HCT116 (cell line): ENCODE data around the gene SMS. TPM values are rescaled to one million over a fixed set of nuclear protein-coding genes. Genes with fewer than 3 reads are reported as not detected.

Source experiments
- ATAC-seq: fragments of 200-7000 bp; cut with Tn5 transposase; 2 replicates; pipeline ENCODE4 v1.9.1; 2020; ENCODE audit warnings: mild to moderate bottlenecking, moderate library complexity
- BruUV-seq: library from RNA; stranded (reverse); fragments of 400-500 nt; replicated peaks from 2 replicates; lab custom pipeline; 2021; lab: Mats Ljungman, UMichigan
- CTCF ChIA-PET: fragments of 300-600 bp; sonication (Branson Sonifier 250); formaldehyde crosslinking; loops from one replicate; lab custom pipeline; 2021; ENCODE audit warnings: antibody characterized with exemption; lab: Charles Lee
- POLR2A ChIA-PET: fragments of 300-600, 350-600 bp; sonication (Branson Sonifier 250); formaldehyde crosslinking; loops from one replicate; lab custom pipeline; 2021; ENCODE audit warnings: antibody characterized with exemption; lab: Charles Lee
- RAD21 ChIA-PET, 2 experiments: fragments of 300-600 bp; sonication (Branson Sonifier 250); formaldehyde crosslinking; loops; one replicate each; lab custom pipeline; 2023; ENCODE audit warnings: low total read pairs in 2 of 2; ENCODE audit not compliant: uncharacterized antibody in 2 of 2, unreplicated experiment in 2 of 2, low non-redundant PET in 1 of 2; lab: Charles Lee
- DNase-seq: peaks from one replicate; pipeline ENCODE4 v3.0.0-alpha.2; 2010; ENCODE audit warnings: low read depth, low spot score
- H2AFZ ChIP-seq: fragments of 200-600 bp; shearing (Covaris generic), sonication (generic); 2 replicates; pipeline ENCODE4 v1.6.1; 2017; ENCODE audit warnings: low read depth, mixed run types, mixed read lengths, antibody characterized with exemption, low read length; ENCODE audit not compliant: poor library complexity, severe bottlenecking
- H3K27ac ChIP-seq: 2 replicates; pipeline ENCODE4 v1.5.1; 2012; ENCODE audit warnings: low read depth, low read length
- H3K27me3 ChIP-seq: fragments of 200-600 bp; sonication (generic); 2 replicates; pipeline ENCODE4 v1.6.1; 2016; ENCODE audit warnings: mixed run types, low read length, mixed read lengths; ENCODE audit not compliant: insufficient read depth
- H3K36me3 ChIP-seq, 2 experiments: fragments of 200-500 bp in 1 of 2; fragments of 200-600 bp in 1 of 2; sonication (Bioruptor generic) in 1 of 2; sonication (generic) in 1 of 2; 2 replicates each; pipeline versions ENCODE4 v1.5.1 to v1.6.1; 2014 to 2016; ENCODE audit warnings: low read length in 2 of 2, inconsistent platforms in 1 of 2, mixed read lengths in 1 of 2, mixed run types in 1 of 2; ENCODE audit not compliant: insufficient read depth in 2 of 2, control insufficient read depth in 1 of 2
- H3K4me1 ChIP-seq, 2 experiments: fragments of 200-600 bp in 1 of 2; sonication (generic) in 1 of 2; 2 replicates each; pipeline versions ENCODE4 v1.5.1 to v1.6.1; 2012 to 2017; ENCODE audit warnings: low read length in 2 of 2, inconsistent platforms in 1 of 2, mild to moderate bottlenecking in 1 of 2, mixed read lengths in 1 of 2, mixed run types in 1 of 2, moderate library complexity in 1 of 2; ENCODE audit not compliant: insufficient read depth in 2 of 2, control insufficient read depth in 1 of 2
- H3K4me2 ChIP-seq: fragments of 200-600 bp; sonication (generic); 2 replicates; pipeline ENCODE4 v1.6.1; 2017; ENCODE audit warnings: mixed run types, low read length, mixed read lengths
- H3K4me3 ChIP-seq, 2 experiments: fragments of 200-600 bp in 1 of 2; sonication (generic) in 1 of 2; replicated peaks in 1 of 2; 2 replicates each; pipeline ENCODE4 v1.5.1; 2011 to 2016; ENCODE audit warnings: low read length in 2 of 2, control low read depth in 1 of 2, low read depth in 1 of 2, mild to moderate bottlenecking in 1 of 2, mixed read lengths in 1 of 2, mixed run types in 1 of 2
- H3K79me2 ChIP-seq: fragments of 200-600 bp; sonication (generic); 2 replicates; pipeline ENCODE4 v1.6.1; 2017; ENCODE audit warnings: mild to moderate bottlenecking, mixed run types, low read length, moderate library complexity, mixed read lengths; ENCODE audit not compliant: insufficient read depth
- H3K9ac ChIP-seq: fragments of 200-600 bp; sonication (generic); 2 replicates; pipeline ENCODE4 v1.6.1; 2016; ENCODE audit warnings: low read length, mixed read lengths
- H3K9me2 ChIP-seq: fragments of 200-600 bp; sonication (generic), shearing (Covaris generic); 2 replicates; pipeline ENCODE4 v1.6.1; 2017; ENCODE audit warnings: mixed run types, mild to moderate bottlenecking, moderate library complexity; ENCODE audit not compliant: insufficient read depth
- H3K9me3 ChIP-seq, 2 experiments: fragments of 200-500 bp in 1 of 2; fragments of 200-600 bp in 1 of 2; sonication (Bioruptor generic) in 1 of 2; sonication (generic) in 1 of 2; 2 replicates each; pipeline ENCODE4 v1.6.1; 2014 to 2017; ENCODE audit warnings: low read length in 2 of 2, mixed read lengths in 2 of 2, inconsistent platforms in 1 of 2, low read depth in 1 of 2, mild to moderate bottlenecking in 1 of 2, mixed run types in 1 of 2, moderate library complexity in 1 of 2; ENCODE audit not compliant: control insufficient read depth in 1 of 2, insufficient read depth in 1 of 2
- H4K20me1 ChIP-seq: fragments of 200-600 bp; sonication (generic), shearing (Covaris generic); 2 replicates; pipeline ENCODE4 v1.6.1; 2017; ENCODE audit warnings: mixed run types, mild to moderate bottlenecking, moderate library complexity; ENCODE audit not compliant: insufficient read depth
- ATF3 ChIP-seq: IDR thresholded peaks from 2 replicates; pipeline ENCODE4 v1.6.1; 2012
- CBX3 ChIP-seq: IDR thresholded peaks from 2 replicates; pipeline ENCODE4 v1.6.1; 2012; ENCODE audit warnings: low read depth
- CEBPB ChIP-seq: IDR thresholded peaks from 2 replicates; pipeline ENCODE4 v1.6.1; 2012; ENCODE audit warnings: low read depth
- EGR1 ChIP-seq: IDR thresholded peaks from 2 replicates; pipeline ENCODE4 v1.6.1; 2012; ENCODE audit warnings: low read depth
- ELF1 ChIP-seq: IDR thresholded peaks from 2 replicates; pipeline ENCODE4 v1.6.1; 2012; ENCODE audit warnings: low read depth, borderline replicate concordance
- EZH2 ChIP-seq: fragments of 200-600 bp; sonication (generic); IDR thresholded peaks from 2 replicates; pipeline ENCODE4 v1.6.1; 2017; ENCODE audit warnings: antibody characterized with exemption, mixed run types
- FOSL1 ChIP-seq: IDR thresholded peaks from 2 replicates; pipeline ENCODE4 v1.6.1; 2012; ENCODE audit warnings: low read depth
- JUND ChIP-seq: IDR thresholded peaks from 2 replicates; pipeline ENCODE4 v1.6.1; 2012
- POLR2A ChIP-seq: IDR thresholded peaks from 2 replicates; pipeline ENCODE4 v1.7.0; 2011; ENCODE audit warnings: borderline replicate concordance; ENCODE audit not compliant: insufficient read depth, insufficient read length; ENCODE audit errors: extremely low read depth
- POLR2AphosphoS5 ChIP-seq: IDR thresholded peaks from 2 replicates; pipeline ENCODE4 v1.6.1; 2011; ENCODE audit warnings: mild to moderate bottlenecking, low read depth, low read length, moderate library complexity
- RAD21 ChIP-seq: IDR thresholded peaks from 2 replicates; pipeline ENCODE4 v1.6.1; 2012; ENCODE audit warnings: low read depth, mild to moderate bottlenecking
- SIN3A ChIP-seq: IDR thresholded peaks from 2 replicates; pipeline ENCODE4 v1.6.1; 2012; ENCODE audit warnings: low read depth
- SP1 ChIP-seq: IDR thresholded peaks from 2 replicates; pipeline ENCODE4 v1.6.1; 2012; ENCODE audit warnings: low read depth
- TCF7L2 ChIP-seq: IDR thresholded peaks from 2 replicates; pipeline ENCODE4 v1.7.0; 2011; ENCODE audit warnings: borderline replicate concordance, inconsistent platforms; ENCODE audit not compliant: insufficient read depth, insufficient read length; ENCODE audit errors: extremely low read depth
- YY1 ChIP-seq: IDR thresholded peaks from 2 replicates; pipeline ENCODE4 v1.6.1; 2011; ENCODE audit warnings: low read length, low read depth, moderate library complexity, mild to moderate bottlenecking; ENCODE audit not compliant: insufficient replicate concordance; ENCODE audit errors: extremely low read depth
- ZFX ChIP-seq: fragments of 450-650 bp; IDR thresholded peaks from 2 replicates; pipeline ENCODE4 v1.6.1; 2017
- ZNF274 ChIP-seq: fragments of 200-500 bp; sonication (Bioruptor generic); IDR thresholded peaks from 2 replicates; pipeline ENCODE4 v1.6.1; 2014; ENCODE audit warnings: mild to moderate bottlenecking, low read depth, low read length, inconsistent platforms
- intact Hi-C: fragments of 100-400 bp; cut with micrococcal nuclease; formaldehyde crosslinking; loops from 2 replicates; pipeline ENCODE4 v1.10.0; 2022
- total RNA-seq: library from RNA; stranded (reverse); gene quantifications from one replicate; pipeline ENCODE4 v1.2.1, GENCODE V29; 2021; ENCODE audit not compliant: unreplicated experiment
- TF ChIP-seq, protein P1 (sequence below): IDR thresholded peaks from 2 replicates; pipeline ENCODE4 v1.6.1; 2011; ENCODE audit warnings: mild to moderate bottlenecking, low read length, moderate library complexity; ENCODE audit not compliant: insufficient replicate concordance; ENCODE audit errors: extremely low read depth

The SMS gene
- total RNA-seq, 1 experiment from 2014 or later: 164 TPM

DNA sequence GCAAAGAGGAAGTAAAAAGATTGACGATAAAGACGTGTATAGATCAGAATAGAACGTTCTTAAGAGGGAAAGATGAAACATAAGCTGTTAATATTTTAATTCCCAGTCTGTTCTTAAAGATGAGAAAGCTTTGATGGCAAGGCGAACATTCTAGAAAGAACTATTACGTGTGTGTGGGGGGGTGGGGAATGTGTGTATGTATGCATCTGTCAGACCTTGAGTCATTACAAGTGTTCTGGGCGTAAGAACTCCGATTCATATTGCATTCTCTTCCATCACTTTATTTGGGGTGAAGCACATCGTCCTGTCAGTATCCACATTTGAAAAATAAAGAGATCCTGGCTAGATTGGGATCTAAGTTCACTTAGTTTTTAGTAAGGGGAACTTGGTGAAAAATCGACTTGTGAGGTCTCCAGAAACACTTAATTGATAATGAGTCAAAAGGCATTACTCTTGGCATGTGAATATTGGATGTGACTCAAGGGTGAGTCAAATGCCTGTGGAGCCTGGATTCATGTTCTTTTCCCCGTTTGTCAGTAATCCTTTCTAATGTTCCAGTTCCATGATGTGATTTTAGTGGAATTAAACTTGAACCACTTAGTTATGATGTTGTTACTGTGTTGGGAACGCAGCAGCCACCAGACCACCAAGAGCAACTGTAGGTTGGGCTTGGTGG lies 3.1 kb downstream of the SMS start (continued):
- no peak for TF ChIP-seq EGR1
- TF ChIP-seq, all 23 proteins: peak for 6

DNA sequence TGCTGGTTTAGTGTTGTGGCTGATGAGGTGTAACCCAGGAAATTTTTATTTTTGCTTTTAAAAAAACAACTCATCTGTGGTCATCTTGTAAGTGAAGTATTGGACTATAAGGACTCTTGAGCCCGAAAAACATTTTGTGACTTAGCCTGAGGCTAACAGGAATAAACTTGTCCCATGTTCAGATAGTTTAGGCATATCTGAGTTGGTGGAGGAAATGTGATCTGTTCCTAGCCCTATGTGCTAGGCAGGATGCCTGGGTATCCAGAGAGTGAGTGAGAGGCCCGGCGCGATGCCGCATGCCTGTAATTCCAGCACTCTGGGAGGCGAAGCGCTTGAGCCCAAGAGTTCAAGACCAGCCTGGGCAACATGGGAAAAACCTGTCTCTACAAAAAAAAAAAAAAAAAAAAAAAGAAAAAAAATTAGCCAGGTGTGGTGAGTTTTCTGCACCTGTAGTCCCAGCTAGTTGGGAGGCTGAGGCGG lies 3.7 kb downstream of the SMS start:
- TF ChIP-seq FOSL1: no peak
- TF ChIP-seq, protein P1, sequence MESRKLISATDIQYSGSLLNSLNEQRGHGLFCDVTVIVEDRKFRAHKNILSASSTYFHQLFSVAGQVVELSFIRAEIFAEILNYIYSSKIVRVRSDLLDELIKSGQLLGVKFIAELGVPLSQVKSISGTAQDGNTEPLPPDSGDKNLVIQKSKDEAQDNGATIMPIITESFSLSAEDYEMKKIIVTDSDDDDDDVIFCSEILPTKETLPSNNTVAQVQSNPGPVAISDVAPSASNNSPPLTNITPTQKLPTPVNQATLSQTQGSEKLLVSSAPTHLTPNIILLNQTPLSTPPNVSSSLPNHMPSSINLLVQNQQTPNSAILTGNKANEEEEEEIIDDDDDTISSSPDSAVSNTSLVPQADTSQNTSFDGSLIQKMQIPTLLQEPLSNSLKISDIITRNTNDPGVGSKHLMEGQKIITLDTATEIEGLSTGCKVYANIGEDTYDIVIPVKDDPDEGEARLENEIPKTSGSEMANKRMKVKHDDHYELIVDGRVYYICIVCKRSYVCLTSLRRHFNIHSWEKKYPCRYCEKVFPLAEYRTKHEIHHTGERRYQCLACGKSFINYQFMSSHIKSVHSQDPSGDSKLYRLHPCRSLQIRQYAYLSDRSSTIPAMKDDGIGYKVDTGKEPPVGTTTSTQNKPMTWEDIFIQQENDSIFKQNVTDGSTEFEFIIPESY: no peak
- no peak for TF ChIP-seq ELF1
- no peak for TF ChIP-seq CEBPB
- TF ChIP-seq EZH2: no peak
- TF ChIP-seq ZFX: no peak
- TF ChIP-seq ZNF274: no peak
- no peak for TF ChIP-seq POLR2AphosphoS5
- no peak for TF ChIP-seq TCF7L2
- no peak for TF ChIP-seq JUND
- no peak for TF ChIP-seq CBX3
- TF ChIP-seq POLR2A: no peak
- TF ChIP-seq SP1: no peak
- no peak for TF ChIP-seq YY1
- no peak for TF ChIP-seq SIN3A
- TF ChIP-seq RAD21: no peak
- no peak for TF ChIP-seq ATF3
- Histone ChIP-seq H3K4me1 (peaks cover 14 to 48% of the 10 kb centered on the region in 2 experiments), H4K20me1 (0 out of 2 replicates have a peak, but pooled peaks cover 1% of the 10 kb centered on the region), H3K27me3 (no peaks in the 10 kb centered on the region), H3K4me3 (peak overlapping the region in 1 of 2 experiments; percentile 40; a peak in 1 of 4 replicates), H3K9me2 (no peaks in the 10 kb centered on the region), H3K27ac (peak overlapping the region; percentile 72), H3K4me2 (peak overlapping the region; percentile 79), H3K36me3 (no peaks in the 10 kb centered on the region), H3K9me3 (no peaks in the 10 kb centered on the region), H2AFZ (no peak overlapping the region), H3K9ac (peak overlapping the region; percentile 38), H3K79me2 (peaks cover 79% of the 10 kb centered on the region)
- intact Hi-C loops: no loop called here
- no peak for ATAC-seq
- RAD21 ChIA-PET: interaction anchor here in 1 of 2 experiments (0.7 kb wide), 1 partner anchor 89 kb away, joined by 4 read pairs; no protein-coding TSS in a partner anchor
- DNase-seq: no peak
- POLR2A ChIA-PET: no interaction called here
- no TSS peak for BruUV-seq
- CTCF ChIA-PET: no interaction called here
